Daoy (cell line): Measurements from ENCODE around the gene MAPK4. TPM values are rescaled to one million over a fixed set of nuclear protein-coding genes. Genes with fewer than 3 reads are reported as not detected.
"Not testable (repeated sequence)": the region's sequence is repeated elsewhere in the genome, so short reads cannot be mapped to it uniquely, and the experiment has no call there.

Source experiments
- DNase-seq: peaks from one replicate; pipeline ENCODE4 v3.0.0-alpha.2; 2015; ENCODE audit warnings: low read depth
- total RNA-seq: library from RNA; depleted of rRNA; stranded (reverse); fragments of >200 nt; shearing (Covaris generic); gene quantifications from 2 replicates; pipeline ENCODE4 v1.2.3, GENCODE V29; 2014; rRNA removed

MAPK4 gene
- 0.17 TPM in 1 of 2 replicates, not detected in the other for total RNA-seq

DNA sequence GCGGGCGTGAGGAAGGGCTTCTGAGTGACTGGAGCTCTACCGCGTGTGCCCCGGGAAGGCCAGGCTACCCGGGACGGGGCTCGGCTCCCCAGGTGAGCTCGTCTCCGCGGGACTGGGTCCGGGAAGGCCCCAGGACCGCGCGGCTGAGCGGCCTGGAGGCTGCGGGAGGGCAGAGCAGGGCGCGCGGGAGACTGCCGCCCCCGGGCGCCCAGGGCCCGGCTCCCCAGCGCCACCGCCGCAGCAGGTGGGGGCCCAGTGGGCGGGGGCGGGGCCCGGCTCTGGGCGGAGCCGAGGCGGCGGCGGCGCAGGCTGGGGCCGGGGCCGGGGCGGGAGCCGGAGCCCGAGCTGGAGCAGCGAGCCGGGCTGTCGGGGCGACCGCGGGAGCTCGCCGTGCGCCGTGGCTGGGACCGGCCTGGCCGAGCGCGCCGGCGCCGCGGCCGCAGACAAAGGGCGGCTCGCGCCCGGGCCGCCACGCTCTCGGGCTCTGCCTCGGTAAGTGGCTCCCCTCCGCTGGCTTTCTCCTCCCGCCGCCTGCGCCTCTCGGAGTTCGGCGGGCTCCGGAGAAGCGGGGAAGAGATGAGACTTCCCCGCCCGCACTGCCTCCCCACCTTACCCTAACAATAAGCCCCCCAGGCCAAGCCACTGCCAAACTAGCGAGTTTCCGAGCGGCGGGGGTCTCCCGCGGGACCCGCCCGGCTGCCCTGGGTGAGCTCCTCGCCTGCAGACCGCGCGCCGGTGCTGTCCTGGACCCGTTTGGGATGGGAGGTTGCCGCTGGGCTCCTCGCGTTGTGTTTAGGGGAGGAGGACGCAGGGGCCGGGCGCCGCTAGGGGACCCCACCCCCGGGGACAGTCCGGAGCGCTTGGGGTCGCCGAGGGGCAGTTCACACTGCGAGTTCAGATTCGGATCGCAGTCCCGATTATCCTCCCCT is at the start of gene MAPK4:
TSS of gene MAPK4 (plus strand) at position 336 of the 929 bp plus-strand sequence. CDS start 103,872 bp downstream, outside the sequence.
- DNase-seq, result peak; percentile 45

DNA sequence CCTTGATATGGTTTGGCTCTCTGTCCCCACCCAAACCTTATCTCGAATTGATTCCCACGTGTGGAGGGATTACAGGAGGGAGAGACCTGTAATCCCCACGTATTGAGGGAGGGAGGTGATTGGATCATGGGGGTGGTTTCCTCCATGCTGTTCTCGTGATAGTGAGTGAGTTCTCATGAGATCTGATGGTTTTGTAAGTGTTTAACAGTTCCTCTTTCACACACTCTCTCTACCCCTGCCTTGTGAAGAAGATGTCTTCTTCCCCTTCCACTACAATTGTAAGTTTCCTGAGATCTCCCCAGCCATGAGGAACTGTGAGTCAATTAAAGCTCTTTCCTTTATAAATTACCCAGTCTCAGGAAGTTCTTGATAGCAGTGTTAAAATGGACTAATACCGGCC is 42.6 kb upstream of the MAPK4 start:
- not testable (repeated sequence) for DNase-seq

DNA sequence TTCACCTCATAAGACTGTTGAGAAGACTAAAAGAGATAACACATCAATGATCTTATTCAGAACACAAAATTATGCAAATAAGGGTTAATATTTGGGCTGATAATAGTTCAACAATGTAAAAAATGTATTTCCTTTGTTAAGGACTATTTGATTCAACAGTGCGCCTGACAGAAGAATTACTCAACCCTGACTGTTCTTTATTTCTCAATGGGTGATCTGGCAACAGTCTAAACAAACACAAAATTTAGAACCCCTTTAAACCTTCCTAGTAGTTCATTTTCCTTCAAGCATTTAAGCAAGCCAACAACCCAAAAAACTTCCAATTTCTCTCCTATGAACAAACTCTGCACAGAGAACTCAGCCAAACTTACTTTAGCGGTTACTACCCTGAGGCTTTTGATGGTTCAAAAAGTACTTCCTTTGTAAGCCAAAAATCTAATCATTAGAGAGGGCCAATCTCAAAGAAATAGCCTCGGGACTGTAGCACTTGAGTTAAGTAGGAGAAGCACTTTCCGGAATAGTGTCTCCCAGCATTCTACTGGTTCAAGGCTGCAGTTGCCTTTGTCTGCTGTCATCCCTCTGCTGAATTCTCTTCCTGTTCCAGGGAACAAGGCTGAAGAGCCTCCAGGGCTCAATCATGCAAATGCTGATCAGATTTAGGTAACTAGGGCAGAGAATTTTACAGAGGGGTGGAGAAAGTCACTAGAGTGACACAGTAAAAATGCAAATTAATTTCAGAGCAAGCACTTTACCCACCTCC is 40.9 kb upstream of the MAPK4 start:
- DNase-seq, result no peak

DNA sequence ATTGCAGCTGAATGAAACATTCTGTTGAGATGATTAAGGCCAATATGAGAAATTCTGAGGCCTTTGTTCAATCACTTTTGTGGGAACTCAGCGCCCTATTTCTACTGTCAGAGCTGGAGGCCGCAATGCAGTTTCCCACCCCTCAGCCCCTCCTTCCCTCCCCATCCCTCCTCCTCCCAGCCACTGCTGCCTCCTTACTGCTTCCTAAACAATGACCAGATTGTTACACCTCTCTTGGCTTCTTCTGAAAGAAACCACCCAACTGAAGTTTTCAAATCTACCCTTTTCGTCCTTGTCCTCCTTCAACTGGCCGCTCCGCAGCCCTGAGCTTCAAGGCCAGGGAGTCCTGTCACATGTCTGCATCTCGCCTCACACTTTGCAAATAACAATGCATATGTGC is 36.7 kb upstream of the MAPK4 start:
- DNase-seq, result no peak

- DNase-seq, result no peak
Measured at GRCh38 chr18:50527636-50528307, 32.1 kb upstream of the MAPK4 start.

DNA sequence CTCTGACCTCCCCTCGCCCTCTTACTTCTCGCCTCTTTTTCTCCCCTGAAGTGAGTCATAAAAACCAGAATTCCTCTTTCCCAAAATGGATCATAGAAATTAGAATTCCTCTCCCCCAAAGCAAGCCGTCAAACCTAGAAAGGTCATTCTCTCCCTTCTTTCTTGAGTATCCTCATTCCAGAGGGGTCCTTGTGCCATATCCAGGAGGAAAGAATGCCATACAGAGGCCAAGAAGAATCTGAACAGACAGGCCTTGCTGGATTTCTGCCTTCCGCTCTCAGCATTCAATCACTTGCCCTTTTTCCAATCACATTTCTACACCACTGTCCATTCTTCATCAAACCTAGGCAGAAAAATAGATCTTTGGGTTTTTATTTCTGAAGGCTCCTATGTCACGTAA is 31.1 kb upstream of the MAPK4 start:
- DNase-seq, result no peak

GRCh38 chr18:50533822-50534221 is 26.1 kb upstream of the MAPK4 start:
- DNase-seq, result not testable (repeated sequence)

- DNase-seq, result not testable (repeated sequence)
Measured at GRCh38 chr18:50544476-50544875, 15.4 kb upstream of the MAPK4 start.

DNA sequence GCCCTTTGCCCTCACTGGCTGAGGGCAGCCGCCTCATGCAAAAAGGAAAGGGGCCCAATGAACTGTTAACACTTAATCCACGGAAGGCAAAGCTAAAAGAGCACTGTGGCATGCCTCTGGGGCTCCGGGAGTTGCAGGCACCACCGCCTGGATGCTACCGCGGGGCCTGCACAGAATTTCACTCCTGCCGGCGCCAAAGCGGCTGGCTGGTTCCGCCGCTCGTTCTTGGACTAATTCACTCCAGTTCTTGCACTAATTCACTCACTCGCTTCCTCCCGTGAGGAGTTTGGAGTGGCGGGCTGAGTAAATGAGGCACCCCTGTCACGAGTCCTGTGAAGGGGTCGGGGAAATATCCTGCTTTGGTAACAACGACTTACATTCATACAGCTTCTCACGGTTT is 14.0 kb upstream of the MAPK4 start:
- no peak for DNase-seq

DNA sequence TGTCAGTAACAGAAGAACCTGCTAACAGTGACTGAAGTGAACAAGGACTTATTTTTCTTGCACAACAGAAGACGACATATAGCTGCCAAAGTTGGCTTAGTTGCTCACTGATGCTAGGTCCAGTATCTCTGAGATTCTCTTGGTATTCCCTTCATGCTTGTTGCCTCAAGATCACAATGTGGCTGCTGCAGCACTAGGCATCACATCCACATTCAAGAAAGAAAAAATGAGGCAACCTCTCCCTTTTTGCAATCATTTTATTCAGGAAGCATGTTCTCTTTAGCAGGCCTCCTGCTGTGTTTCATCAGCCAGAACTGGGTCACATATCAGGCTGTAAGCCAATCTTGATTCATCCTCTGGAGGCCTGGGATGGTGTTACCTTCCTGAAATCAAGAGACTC is 11.7 kb upstream of the MAPK4 start:
- DNase-seq, result no peak

GRCh38 chr18:50551651-50552050 is 8.2 kb upstream of the MAPK4 start:
- DNase-seq, result not testable (repeated sequence)

DNA sequence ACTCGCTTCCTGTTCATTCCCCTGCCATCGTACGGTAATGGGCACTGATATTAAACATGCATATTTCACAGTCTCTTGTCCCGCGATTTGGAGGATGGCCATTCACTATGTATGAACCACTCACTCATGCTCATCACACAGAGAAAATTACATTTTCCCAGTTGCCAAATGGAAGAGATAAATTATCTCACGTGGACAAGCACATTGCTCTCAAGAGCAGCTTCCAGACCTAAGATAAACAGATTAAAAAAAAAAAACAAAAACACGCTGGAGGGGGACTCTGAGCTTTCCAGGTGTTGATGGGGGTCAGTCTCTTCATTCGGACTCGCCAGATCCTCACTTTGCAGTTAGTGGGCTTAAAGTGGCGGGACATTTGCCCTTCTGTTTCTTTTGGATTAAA is 1.7 kb upstream of the MAPK4 start:
- no peak for DNase-seq

DNA sequence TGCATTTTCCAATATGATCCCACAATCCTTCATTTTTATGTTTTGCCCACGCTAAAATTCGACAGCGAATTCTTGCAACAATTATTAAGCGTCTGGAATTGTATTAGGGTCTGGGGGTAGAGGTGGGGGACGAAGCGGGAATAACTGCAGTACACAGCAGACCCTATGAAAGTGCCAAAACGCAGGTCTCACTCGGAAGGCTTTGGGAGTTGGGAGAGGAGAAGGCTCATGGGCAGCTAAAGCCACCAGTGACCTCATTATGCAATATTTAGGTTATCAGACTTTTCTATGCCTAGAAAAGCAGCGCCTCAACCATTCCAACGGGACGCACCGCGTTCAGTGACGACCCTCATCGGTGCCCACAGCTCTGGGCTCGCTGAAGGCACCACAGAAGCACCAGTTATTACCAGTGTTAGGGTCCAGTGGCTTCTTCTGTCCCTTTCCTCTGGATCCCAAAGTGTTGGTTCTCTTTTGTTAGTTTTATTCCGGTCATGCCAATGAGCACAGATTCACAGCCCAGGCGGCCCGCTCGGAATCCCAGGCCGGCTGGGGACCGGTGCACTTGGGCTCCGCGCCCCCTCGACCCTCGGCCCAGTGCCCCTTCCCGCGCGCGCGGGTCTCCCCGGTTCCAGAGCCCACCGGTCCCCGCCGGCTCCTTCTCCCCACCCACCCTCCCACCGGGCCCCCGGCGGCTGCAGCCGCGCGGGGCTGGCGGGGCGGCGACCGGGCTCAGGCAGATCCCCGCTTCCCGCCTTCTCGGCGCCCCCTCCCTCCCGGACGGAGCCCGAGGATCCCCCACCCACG is 737 bp upstream of the MAPK4 start:
- DNase-seq, result no peak

DNA sequence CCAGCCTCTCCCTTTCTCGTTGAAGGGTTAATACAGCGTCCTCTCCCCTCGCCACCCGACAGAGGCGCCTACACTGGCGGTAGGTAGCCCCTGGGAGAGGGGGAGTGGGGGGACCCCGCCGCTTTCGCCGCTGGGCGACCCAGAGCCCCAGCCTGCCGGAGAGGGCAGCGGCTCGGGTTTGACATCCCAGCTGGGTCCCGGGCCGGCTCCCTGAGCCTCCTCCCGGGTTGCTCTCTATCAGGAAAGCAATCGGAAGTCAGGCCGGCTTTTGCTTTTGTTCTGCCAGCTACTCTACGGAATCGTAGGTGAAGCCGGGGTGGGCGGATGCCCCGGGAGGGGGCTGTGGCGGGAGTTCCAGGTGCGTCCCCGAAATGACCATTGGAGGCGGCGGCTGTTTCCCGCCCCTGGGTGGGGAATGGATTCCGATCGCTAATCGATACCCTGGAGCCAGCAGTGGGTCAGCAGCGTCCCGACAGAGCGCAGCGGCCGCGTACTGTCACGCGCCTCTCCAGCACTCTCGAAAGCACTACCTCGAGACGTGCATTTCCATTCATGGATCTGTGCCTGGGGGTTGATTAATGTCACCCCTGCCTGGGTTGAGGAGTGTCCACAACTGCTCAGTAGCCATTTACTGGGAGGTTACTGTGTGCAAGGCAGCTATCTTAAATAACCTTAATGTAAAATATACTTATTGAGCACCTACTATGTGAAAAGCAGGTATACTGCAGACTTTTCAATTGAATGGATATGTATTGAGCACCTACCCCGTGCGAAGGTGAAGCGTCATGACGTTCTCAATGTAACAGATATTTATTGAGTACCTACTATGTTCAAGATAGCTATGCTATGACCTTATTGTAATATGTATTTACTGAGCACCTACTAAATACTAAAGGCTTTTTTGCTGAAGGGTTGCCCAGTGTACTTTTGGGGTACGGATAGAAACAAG is 1.1 kb downstream of the MAPK4 start:
- DNase-seq, result no peak

GRCh38 chr18:50562258-50562657 is 2.4 kb downstream of the MAPK4 start:
- DNase-seq, result not testable (repeated sequence)

- DNase-seq, result no peak
Measured at GRCh38 chr18:50562686-50563085, 2.8 kb downstream of the MAPK4 start.

GRCh38 chr18:50563376-50563775 is 3.5 kb downstream of the MAPK4 start:
- DNase-seq, result no peak

GRCh38 chr18:50569930-50570329 is 10.0 kb downstream of the MAPK4 start:
- DNase-seq, result no peak

DNA sequence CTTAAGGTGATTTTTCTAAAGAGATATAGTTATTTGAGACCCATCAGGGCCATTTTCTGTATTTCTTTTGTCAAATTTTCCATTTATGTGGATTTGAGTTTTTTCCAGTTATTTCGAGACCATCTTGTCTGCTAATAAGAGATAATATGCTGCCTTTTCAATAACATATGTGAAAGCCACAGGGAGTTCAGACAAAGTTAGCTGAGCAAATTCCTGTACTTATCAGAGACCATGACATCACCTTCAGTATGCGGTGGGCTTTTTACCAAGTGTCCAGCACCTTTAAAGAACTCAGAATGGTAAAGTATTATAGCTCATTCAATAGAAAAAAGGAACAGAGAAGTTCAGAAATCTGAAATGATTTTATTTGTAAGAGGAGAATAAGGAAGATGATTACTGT is 11.7 kb downstream of the MAPK4 start:
- DNase-seq, result no peak

DNA sequence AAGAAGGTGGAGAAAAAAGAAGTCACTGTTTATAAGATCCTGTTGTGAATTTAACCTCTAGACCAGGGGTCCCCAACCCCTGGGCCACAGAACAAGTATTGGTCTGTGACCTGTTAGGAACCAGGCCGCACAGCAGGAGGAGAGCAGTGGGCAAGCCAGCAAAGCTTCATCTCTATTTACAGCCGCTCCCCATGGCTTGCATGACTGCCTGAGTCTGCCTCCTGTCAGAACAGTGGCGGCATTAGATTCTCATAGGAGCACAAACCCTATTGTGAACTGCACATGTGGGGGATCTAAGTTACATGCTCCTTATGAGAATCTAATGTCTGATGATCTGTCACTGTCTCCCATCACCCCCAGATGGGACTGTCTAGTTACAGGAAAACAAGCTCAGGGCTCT is 13.3 kb downstream of the MAPK4 start:
- not testable (repeated sequence) for DNase-seq
